A549 (cell line): Measurements from ENCODE around the gene FAM107B. TPM values are rescaled to one million over a fixed set of nuclear protein-coding genes. Genes with fewer than 3 reads are reported as not detected.

Source experiments
- ATAC-seq, 2 experiments: fragments of 200-7000 bp in 1 of 2; fragments of >200 bp in 1 of 2; cut with Nextera tagmentation in 1 of 2; cut with Tn5 transposase in 1 of 2; 3 replicates each; pipeline versions ENCODE4 v1.8.0 to v1.9.1; 2018 to 2020; ENCODE audit warnings: mild to moderate bottlenecking in 1 of 2, moderate library complexity in 1 of 2
- CTCF ChIA-PET: fragments of 300-600 bp; sonication (Branson Sonifier 250); formaldehyde crosslinking; extraction: SDS; loops from one replicate; lab custom pipeline; 2021; ENCODE audit warnings: antibody characterized with exemption, inconsistent platforms; lab: Yijun Ruan, JAX
- POLR2A ChIA-PET: fragments of 350-600 bp; formaldehyde crosslinking; extraction: SDS; loops from one replicate; lab custom pipeline; 2021; ENCODE audit warnings: antibody characterized with exemption, inconsistent platforms; lab: Yijun Ruan, JAX
- DNase-seq, 2 experiments: peaks; one replicate each; pipeline versions ENCODE4 v3.0.0 to v3.0.0-alpha.2; 2011 to 2016; ENCODE audit warnings: low read depth in 1 of 2, low spot score in 1 of 2
- FAIRE-seq: peaks from 2 replicates; lab custom pipeline; 2011; peaks lifted over from hg19 to GRCh38; lab: Jason Lieb, UNC
- H3K27ac ChIP-seq, 2 experiments: fragments of >200 bp; sonication (Bioruptor Twin); formaldehyde crosslinking; 3 replicates each; pipeline ENCODE4 v1.5.1; 2016 to 2017
- H3K4me1 ChIP-seq: fragments of >200 bp; sonication (Bioruptor Twin); formaldehyde crosslinking; 3 replicates; pipeline ENCODE4 v1.6.1; 2016
- H3K4me2 ChIP-seq: fragments of >200 bp; sonication (Bioruptor Twin); formaldehyde crosslinking; 3 replicates; pipeline ENCODE4 v1.6.1; 2016
- H3K4me3 ChIP-seq: fragments of >200 bp; sonication (Bioruptor Twin); formaldehyde crosslinking; 3 replicates; pipeline ENCODE4 v1.5.1; 2016
- H3K9me3 ChIP-seq: fragments of >200 bp; sonication (Bioruptor Twin); formaldehyde crosslinking; 3 replicates; pipeline ENCODE4 v1.6.1; 2016
- BCL3 ChIP-seq: fragments of >200 bp; sonication (Bioruptor Twin); formaldehyde crosslinking; IDR thresholded peaks from 3 replicates; pipeline ENCODE4 v1.6.1; 2016
- BHLHE40 ChIP-seq: IDR thresholded peaks from 2 replicates; pipeline ENCODE4 v1.6.1; 2012; ENCODE audit warnings: low read depth, low read length, inconsistent platforms
- E2F6 ChIP-seq: IDR thresholded peaks from 2 replicates; pipeline ENCODE4 v1.6.1; 2012; ENCODE audit warnings: low read depth, borderline replicate concordance
- EHF ChIP-seq: fragments of 250-450 bp; sonication (Bioruptor Pico); IDR thresholded peaks from 2 replicates; pipeline ENCODE4 v1.5.0; 2020; ENCODE audit warnings: mild to moderate bottlenecking
- EP300 ChIP-seq, 2 experiments: fragments of >200 bp; sonication (Bioruptor Twin); formaldehyde crosslinking; IDR thresholded peaks; 2 replicates in 1 of 2; 3 replicates in 1 of 2; pipeline ENCODE4 v1.6.1; 2016 to 2017
- ESRRA ChIP-seq: fragments of 150-350 bp; IDR thresholded peaks from 2 replicates; pipeline ENCODE4 v1.6.1; 2014; ENCODE audit warnings: mild to moderate bottlenecking, low read length, borderline replicate concordance
- FOXS1 ChIP-seq: fragments of 250-450 bp; sonication (Bioruptor Pico); IDR thresholded peaks from 2 replicates; pipeline ENCODE4 v1.5.0; 2020; ENCODE audit warnings: mild to moderate bottlenecking, moderate library complexity
- HDAC2 ChIP-seq: fragments of 200-600 bp; sonication (generic); IDR thresholded peaks from 2 replicates; pipeline ENCODE4 v1.6.1; 2016
- HOXB13 ChIP-seq: fragments of 250-450 bp; sonication (Bioruptor Pico); IDR thresholded peaks from 2 replicates; pipeline ENCODE4 v1.5.0; 2020; ENCODE audit warnings: low read depth, mild to moderate bottlenecking, moderate library complexity
- JUNB ChIP-seq: fragments of >200 bp; sonication (Bioruptor Twin); formaldehyde crosslinking; IDR thresholded peaks from 2 replicates; pipeline ENCODE4 v1.6.1; 2016
- KDM5A ChIP-seq: fragments of 200-600 bp; sonication (generic); IDR thresholded peaks from 2 replicates; pipeline ENCODE4 v1.6.1; 2016; ENCODE audit warnings: antibody characterized with exemption, mild to moderate bottlenecking
- NFE2L2 ChIP-seq: fragments of 150-350 bp; conservative IDR thresholded peaks from 2 replicates; pipeline ENCODE4 v1.6.1; 2014; ENCODE audit warnings: low read length
- RCOR1 ChIP-seq: fragments of 150-350 bp; IDR thresholded peaks from 2 replicates; pipeline ENCODE4 v1.6.1; 2014; ENCODE audit warnings: antibody characterized with exemption, low read length, low read depth
- REST ChIP-seq: fragments of 200-600 bp; sonication (generic); IDR thresholded peaks from 2 replicates; pipeline ENCODE4 v1.6.1; 2016; ENCODE audit warnings: antibody characterized with exemption, mild to moderate bottlenecking, moderate library complexity
- TFCP2L1 ChIP-seq: fragments of 250-450 bp; sonication (Bioruptor Pico); IDR thresholded peaks from 2 replicates; pipeline ENCODE4 v1.5.0; 2021; ENCODE audit warnings: mild to moderate bottlenecking
- TP53 ChIP-seq: fragments of 250-450 bp; sonication (Bioruptor Pico); IDR thresholded peaks from 2 replicates; pipeline ENCODE4 v1.5.0; 2021; ENCODE audit warnings: mild to moderate bottlenecking, moderate library complexity
- ZFP36 ChIP-seq: fragments of 450-650 bp; IDR thresholded peaks from 2 replicates; pipeline ENCODE4 v1.6.1; 2014; ENCODE audit warnings: borderline replicate concordance; ENCODE audit not compliant: partially characterized antibody
- WGBS: methylation state at CpG from one replicate; pipeline ENCODE4 v1.1.6; 2017; ENCODE audit errors: missing lambda C conversion rate; 5-methylcytosine and 5-hydroxymethylcytosine counted together
- polyA plus RNA-seq, 4 experiments: library from polyadenylated mRNA; depleted of rRNA in 3 of 4; stranded (reverse); fragments of >200 nt; fragmentation: RNase III in 1 of 4; extraction: RNeasy Plus Mini Kit Qiagen cat#74134 plus additional on column Dnase treatment in 1 of 4; gene quantifications; 2 replicates in 3 of 4; 3 replicates in 1 of 4; pipeline ENCODE4 v1.2.3, GENCODE V29; 2011 to 2017
- TF ChIP-seq, protein P1 (sequence below): fragments of >200 bp; sonication (Bioruptor Twin); formaldehyde crosslinking; IDR thresholded peaks from 3 replicates; pipeline ENCODE4 v1.5.1; 2016
- TF ChIP-seq, protein P2 (sequence below): fragments of >200 bp; sonication (Bioruptor Twin); formaldehyde crosslinking; IDR thresholded peaks from 2 replicates; pipeline ENCODE4 v1.6.1; 2016
- TF ChIP-seq, protein P3 (sequence below): IDR thresholded peaks from 2 replicates; pipeline ENCODE4 v1.6.1; 2012

FAM107B gene
- polyA plus RNA-seq, 2 of the 4 experiments (the other 2 are of a cell fraction) = 99.9 to 173 TPM

GRCh38 chr10:14588084-14588937 lies 186.4 kb downstream of the FAM107B start (continued):
- TF ChIP-seq, protein P1, sequence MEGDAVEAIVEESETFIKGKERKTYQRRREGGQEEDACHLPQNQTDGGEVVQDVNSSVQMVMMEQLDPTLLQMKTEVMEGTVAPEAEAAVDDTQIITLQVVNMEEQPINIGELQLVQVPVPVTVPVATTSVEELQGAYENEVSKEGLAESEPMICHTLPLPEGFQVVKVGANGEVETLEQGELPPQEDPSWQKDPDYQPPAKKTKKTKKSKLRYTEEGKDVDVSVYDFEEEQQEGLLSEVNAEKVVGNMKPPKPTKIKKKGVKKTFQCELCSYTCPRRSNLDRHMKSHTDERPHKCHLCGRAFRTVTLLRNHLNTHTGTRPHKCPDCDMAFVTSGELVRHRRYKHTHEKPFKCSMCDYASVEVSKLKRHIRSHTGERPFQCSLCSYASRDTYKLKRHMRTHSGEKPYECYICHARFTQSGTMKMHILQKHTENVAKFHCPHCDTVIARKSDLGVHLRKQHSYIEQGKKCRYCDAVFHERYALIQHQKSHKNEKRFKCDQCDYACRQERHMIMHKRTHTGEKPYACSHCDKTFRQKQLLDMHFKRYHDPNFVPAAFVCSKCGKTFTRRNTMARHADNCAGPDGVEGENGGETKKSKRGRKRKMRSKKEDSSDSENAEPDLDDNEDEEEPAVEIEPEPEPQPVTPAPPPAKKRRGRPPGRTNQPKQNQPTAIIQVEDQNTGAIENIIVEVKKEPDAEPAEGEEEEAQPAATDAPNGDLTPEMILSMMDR = no peak
- no peak for TF ChIP-seq NFE2L2
- no peak for TF ChIP-seq RCOR1
- TF ChIP-seq JUNB = 0 out of 2 replicates have a peak, but pooled peaks have one; percentile 17
- TF ChIP-seq EP300 (IDR thresholded peaks at IDR 0.05) = peak in 1 of 2 experiments; percentile 34; a peak in 1 of 5 replicates
- TF ChIP-seq BHLHE40 = no peak
- TF ChIP-seq, protein P2, sequence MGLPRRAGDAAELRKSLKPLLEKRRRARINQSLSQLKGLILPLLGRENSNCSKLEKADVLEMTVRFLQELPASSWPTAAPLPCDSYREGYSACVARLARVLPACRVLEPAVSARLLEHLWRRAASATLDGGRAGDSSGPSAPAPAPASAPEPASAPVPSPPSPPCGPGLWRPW = no peak
- no peak for TF ChIP-seq HDAC2
- no peak for TF ChIP-seq BCL3
- no peak for TF ChIP-seq HOXB13 (CRISPR knock-in tag)
- no peak; the same call in 1 of the 2 replicates for TF ChIP-seq TFCP2L1 (CRISPR knock-in tag)

GRCh38 chr10:14587540-14588083 lies 187.1 kb downstream of the FAM107B start:
- WGBS = 36% methylated on average over 6 of the region's 6 CpGs
- peak in 1 of 2 experiments; percentile 3; a peak in 2 of 6 replicates for ATAC-seq
- H3K9me3 ChIP-seq = no peaks in the 10 kb centered on the region
- POLR2A ChIA-PET = interaction anchor here (1.1 kb wide), 1 partner anchor 9 kb away, joined by 4 read pairs; no protein-coding TSS in a partner anchor
- peak overlapping the region; percentile 92 for H3K4me2 ChIP-seq
- FAIRE-seq = no peak
- no peak for DNase-seq
- CTCF ChIA-PET = interaction anchor here (0.5 to 2.0 kb wide), 5 partner anchors 10 to 236 kb away, joined by 3 to 7 read pairs (median 6); no protein-coding TSS in a partner anchor
- TF ChIP-seq FOXS1 (CRISPR knock-in tag) (peak; percentile 21; the same call in 1 of the 2 replicates), E2F6 (no peak)
- H3K27ac ChIP-seq = peak overlapping the region; percentile 76 to 82
- peak overlapping the region; percentile 3; the same call in 1 of the 3 replicates for H3K4me3 ChIP-seq
- peaks cover 83% of the 10 kb centered on the region for H3K4me1 ChIP-seq

DNA sequence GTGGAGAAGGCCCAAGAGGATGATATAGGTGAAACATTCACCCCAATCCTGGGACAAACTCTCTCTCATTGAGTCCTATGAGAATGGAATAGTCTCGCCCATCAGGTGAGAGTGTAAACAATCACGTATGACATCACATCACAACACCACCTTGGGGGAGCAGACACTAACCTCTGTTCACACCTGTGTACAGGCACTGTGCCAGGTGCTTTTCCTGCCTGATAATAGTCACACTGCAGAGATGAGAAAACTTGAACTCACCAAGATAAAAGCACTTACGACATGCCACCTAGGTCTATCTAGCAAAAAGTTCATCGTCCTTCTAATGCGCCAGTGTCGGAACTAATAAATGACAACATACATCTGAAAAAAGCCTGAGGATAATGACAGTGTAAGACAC lies 187.8 kb downstream of the FAM107B start:
- no peak for ATAC-seq
- WGBS = 93% methylated on average over 6 of the region's 6 CpGs
- peaks cover 79% of the 10 kb centered on the region for H3K4me1 ChIP-seq
- peak overlapping the region; percentile 21 to 82; a peak in 3 of 6 replicates for H3K27ac ChIP-seq
- H3K9me3 ChIP-seq = no peaks in the 10 kb centered on the region
- H3K4me2 ChIP-seq = peak overlapping the region; percentile 92
- POLR2A ChIA-PET = no interaction called here
- DNase-seq = no peak
- FAIRE-seq = no peak
- CTCF ChIA-PET = no interaction called here
- H3K4me3 ChIP-seq = no peak overlapping the region
- TF ChIP-seq JUNB = no peak
- no peak for TF ChIP-seq TP53 (CRISPR knock-in tag)
- no peak for TF ChIP-seq ZFP36
- no peak for TF ChIP-seq EP300 (IDR thresholded peaks at IDR 0.05)
- no peak for TF ChIP-seq ESRRA
- no peak for TF ChIP-seq KDM5A
- TF ChIP-seq REST = no peak
- TF ChIP-seq FOXS1 (CRISPR knock-in tag) = no peak
- TF ChIP-seq HDAC2 = no peak
- no peak for TF ChIP-seq RCOR1
- TF ChIP-seq, protein P1 = no peak
- no peak for TF ChIP-seq EHF (CRISPR knock-in tag)
- TF ChIP-seq, protein P3, sequence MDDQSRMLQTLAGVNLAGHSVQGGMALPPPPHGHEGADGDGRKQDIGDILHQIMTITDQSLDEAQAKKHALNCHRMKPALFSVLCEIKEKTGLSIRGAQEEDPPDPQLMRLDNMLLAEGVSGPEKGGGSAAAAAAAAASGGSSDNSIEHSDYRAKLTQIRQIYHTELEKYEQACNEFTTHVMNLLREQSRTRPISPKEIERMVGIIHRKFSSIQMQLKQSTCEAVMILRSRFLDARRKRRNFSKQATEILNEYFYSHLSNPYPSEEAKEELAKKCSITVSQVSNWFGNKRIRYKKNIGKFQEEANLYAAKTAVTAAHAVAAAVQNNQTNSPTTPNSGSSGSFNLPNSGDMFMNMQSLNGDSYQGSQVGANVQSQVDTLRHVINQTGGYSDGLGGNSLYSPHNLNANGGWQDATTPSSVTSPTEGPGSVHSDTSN = no peak
